IPS-18a (cell line): ENCODE data around the gene HOXA1.

Source experiments
- H3K27ac ChIP-seq: one replicate; pipeline ENCODE4 v1.5.1; 2013; ENCODE audit warnings: low read length
- H3K27me3 ChIP-seq: one replicate; pipeline ENCODE4 v1.6.1; 2013; ENCODE audit warnings: mild to moderate bottlenecking, low read length; ENCODE audit not compliant: control insufficient read depth, insufficient read depth
- H3K36me3 ChIP-seq: one replicate; pipeline ENCODE4 v1.6.1; 2013; ENCODE audit warnings: low read depth, low read length; ENCODE audit not compliant: control insufficient read depth
- H3K4me1 ChIP-seq: one replicate; pipeline ENCODE4 v1.6.1; 2013; ENCODE audit warnings: low read depth, low read length; ENCODE audit not compliant: control insufficient read depth
- H3K4me3 ChIP-seq: one replicate; pipeline ENCODE4 v1.5.1; 2013; ENCODE audit warnings: low read length
- H3K9ac ChIP-seq: one replicate; pipeline ENCODE4 v1.6.1; 2013; ENCODE audit warnings: mild to moderate bottlenecking, low read length, moderate library complexity
- H3K9me3 ChIP-seq: one replicate; pipeline ENCODE4 v1.6.1; 2013; ENCODE audit warnings: low read depth, low read length; ENCODE audit not compliant: control insufficient read depth

HOXA1 gene

DNA sequence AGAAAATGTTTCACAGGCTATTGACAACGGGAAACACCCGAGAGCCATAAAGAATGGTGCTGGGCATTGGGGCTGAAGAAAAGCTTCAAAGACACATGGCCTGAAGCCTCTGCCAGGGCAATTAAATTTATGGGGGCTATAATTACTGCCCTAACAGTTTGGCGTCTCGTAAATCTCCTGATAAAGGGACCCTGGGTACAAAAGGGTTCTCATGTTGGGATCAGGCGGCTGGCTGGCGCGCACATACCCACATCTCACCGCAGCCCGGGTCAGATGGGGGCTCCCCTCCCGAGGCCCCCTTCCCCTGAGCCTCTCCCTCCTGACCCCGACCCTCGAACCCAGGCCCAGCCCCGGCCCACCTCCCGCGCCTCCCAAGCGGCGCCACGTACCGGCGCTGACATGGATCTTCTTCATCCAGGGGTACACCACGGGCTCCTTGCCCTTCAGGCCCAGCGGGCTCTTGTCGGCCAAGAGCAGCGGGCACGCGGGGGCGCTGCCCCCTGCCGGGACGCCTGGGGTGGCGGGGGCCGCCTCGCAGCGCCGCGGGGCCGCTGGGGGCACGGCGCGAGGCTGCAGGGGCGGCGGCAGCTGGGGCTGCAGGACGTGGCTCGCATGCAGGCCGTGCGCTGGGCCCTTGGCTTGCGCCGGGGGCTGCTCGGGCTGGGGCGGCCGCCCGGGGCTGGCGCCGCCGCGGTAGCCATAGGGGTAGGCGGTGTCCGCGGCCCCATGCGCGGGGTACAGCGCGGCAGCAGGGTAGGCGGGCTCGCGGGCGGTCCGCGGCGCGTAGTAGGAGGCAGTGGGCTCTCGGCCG is 34.1 kb upstream of the HOXA1 start:
- Histone ChIP-seq H3K27ac (no peak overlapping the region), H3K27me3 (peaks cover 100% of the 10 kb centered on the region), H3K4me3 (no peak overlapping the region), H3K36me3 (no peaks in the 10 kb centered on the region), H3K9me3 (no peaks in the 10 kb centered on the region), H3K4me1 (peaks cover 5% of the 10 kb centered on the region), H3K9ac (no peak overlapping the region)

DNA sequence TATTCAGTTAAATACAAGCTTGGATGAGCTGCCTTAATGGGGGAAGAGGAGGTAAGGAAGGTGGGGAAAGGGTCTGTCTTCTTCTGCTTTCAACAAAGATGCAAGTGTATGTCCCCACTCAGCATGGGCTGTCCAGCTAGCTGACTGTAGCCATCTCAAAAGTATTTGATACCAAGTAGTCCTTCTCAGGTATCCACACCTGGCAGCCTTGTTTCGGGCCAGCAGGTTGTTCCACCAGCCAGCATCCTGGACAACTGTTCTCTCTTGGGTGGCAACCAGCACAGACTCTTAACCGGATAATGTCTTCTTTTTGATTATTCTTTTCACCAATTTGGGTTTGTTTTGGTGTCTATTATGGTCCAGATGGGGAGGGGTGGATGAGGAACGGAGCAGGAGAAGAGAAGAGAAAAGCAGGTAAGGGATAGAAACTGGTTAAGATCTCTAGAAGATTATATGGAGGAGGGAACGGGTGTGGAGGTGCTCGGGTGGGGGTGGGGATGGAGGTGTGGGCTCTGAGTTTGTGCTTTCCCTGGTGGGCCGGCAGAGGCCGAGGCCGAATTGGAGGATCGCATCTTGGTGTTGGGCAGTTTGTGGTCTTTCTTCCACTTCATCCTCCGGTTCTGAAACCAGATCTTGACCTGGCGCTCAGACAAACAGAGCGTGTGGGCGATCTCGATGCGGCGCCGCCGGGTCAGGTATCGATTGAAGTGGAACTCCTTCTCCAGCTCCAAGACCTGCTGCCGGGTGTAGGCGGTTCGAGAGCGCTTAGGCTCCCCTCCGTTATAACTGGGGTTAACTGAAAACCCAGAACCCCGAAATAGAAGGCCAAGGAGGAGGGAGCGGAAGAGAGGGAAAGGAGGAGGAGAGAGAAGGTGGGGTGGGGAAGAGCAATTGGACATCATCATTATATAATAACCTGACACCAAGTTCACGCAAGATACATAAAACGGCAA is 33.3 kb upstream of the HOXA1 start:
- Histone ChIP-seq H3K36me3 (no peaks in the 10 kb centered on the region), H3K9ac (no peak overlapping the region), H3K4me3 (no peak overlapping the region), H3K4me1 (peaks cover 5% of the 10 kb centered on the region), H3K9me3 (no peaks in the 10 kb centered on the region), H3K27ac (no peak overlapping the region), H3K27me3 (peaks cover 100% of the 10 kb centered on the region)

DNA sequence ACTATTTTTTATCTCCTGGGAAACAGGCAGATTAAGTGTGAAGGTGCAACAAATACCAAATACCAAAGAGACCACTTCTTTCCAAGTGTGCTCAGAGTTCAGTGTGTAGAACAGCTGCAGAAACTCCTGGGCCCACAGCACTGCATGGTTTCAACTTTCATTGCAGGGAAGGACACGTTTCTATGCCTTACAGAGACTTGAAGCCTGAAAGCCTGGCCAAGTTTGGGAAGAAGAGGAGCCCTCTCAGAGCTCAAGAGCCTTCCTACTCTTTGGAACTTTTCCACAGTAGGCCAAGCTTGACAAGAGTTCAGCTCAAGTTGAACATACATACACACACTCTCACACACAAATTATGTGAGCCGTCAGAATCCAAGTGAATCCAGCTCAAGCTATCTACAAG is 32.2 kb upstream of the HOXA1 start:
- Histone ChIP-seq H3K27ac (no peak overlapping the region), H3K4me3 (no peak overlapping the region), H3K36me3 (no peaks in the 10 kb centered on the region), H3K9ac (no peak overlapping the region), H3K9me3 (no peaks in the 10 kb centered on the region), H3K27me3 (peaks cover 100% of the 10 kb centered on the region), H3K4me1 (peaks cover 5% of the 10 kb centered on the region)

DNA sequence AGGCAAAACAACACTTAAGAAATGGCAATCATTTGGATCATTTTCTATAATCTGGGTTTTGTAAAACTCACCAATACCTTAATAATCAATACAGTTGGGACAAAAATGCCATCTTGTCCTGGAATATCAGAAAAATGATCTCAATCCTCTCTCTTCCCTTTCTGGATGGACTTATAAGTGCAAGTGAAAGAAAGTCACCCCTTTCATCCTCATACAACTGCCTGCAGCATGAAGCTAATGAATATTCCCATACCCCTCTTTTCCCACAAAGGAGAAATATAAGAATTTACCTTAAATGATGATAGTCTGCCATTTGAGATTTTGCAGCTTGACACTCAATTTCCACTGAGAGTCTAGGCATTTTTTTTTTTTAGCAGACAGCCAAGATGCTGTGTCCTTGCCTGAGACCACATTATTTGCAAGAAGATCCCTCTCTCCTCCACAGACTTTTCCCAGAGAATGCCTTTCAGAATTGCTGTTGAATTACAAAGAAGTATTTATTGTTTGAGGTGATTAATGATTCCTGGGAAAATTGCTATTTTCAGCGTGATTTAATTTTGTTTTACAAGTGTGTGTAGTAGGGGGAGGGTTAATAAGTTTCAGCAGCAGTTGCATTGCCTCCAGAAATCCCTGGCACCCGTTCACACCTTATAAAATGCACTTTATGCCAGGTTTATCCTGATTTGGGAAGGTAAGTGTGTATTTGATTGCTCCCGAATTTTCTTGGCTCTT is 31.0 kb upstream of the HOXA1 start:
- H3K9ac ChIP-seq: no peak overlapping the region
- H3K4me1 ChIP-seq: peaks cover 5% of the 10 kb centered on the region
- peaks cover 100% of the 10 kb centered on the region for H3K27me3 ChIP-seq

DNA sequence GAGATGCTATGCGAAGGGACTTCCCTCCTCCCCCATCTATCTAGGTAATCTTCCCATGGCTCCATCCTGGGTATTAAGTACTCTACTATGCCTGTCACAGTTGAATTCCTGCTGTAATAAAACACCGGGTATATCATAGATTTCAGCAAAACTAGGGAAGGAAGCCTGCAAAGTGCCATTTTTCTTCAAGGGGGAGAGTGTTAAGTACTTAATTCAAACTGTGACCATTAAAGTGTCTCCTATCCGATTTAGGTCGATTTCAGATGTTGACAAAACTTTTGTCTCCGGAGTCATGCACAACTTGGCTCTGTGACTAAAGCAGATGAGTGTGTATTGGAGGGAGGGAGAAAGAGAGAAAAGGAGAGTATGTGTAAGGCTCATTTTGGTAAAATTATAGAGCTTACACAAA is 30.2 kb upstream of the HOXA1 start:
- H3K36me3 ChIP-seq: no peaks in the 10 kb centered on the region
- no peaks in the 10 kb centered on the region for H3K4me1 ChIP-seq
- no peak overlapping the region for H3K4me3 ChIP-seq
- H3K27me3 ChIP-seq: peaks cover 100% of the 10 kb centered on the region
- H3K9ac ChIP-seq: no peak overlapping the region
- H3K27ac ChIP-seq: no peak overlapping the region
- H3K9me3 ChIP-seq: no peaks in the 10 kb centered on the region

More for the DNA sequence above, 31.0 kb upstream of the HOXA1 start:
- H3K4me3 ChIP-seq: no peak overlapping the region
- no peaks in the 10 kb centered on the region for H3K36me3 ChIP-seq
- no peak overlapping the region for H3K27ac ChIP-seq
- no peaks in the 10 kb centered on the region for H3K9me3 ChIP-seq

DNA sequence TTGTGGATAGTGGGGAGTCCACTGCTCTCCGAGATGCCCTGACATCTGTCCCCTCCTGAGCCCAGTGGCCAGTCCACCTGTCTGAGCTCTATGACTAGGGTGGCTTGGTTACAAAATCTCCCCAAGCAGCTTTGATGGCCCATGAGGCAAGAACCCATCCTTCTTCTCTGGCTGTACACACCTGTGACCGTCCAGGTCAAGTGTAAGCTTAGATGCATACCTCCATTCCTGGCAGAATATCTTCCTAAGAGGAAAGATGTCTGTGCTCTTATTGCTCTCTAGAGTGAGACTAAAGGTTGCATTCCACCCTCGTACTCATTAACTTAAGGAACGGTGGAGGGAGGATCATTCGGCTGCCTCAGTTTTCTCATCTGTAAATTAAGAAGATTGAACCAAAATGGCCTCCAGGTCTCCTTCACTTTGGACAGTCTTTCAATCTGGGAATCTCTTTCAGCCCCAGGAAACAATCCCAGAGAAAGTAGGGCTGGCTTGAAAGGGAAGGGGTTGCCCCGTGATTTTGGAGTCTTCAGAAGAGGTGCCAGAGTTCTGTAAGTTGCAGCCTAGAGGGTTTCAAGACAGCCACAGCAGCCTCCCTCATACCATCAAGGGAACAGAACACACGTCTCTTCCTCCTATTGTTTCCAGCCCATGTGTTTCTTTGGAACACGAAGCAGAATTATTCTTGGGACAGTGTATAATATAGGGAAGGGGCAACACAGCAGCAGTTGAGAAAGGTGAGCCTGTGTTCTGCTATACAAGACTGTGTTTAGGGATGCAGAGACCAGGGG is 29.3 kb upstream of the HOXA1 start:
- no peaks in the 10 kb centered on the region for H3K36me3 ChIP-seq
- no peak overlapping the region for H3K9ac ChIP-seq
- H3K4me3 ChIP-seq: no peak overlapping the region
- H3K4me1 ChIP-seq: no peaks in the 10 kb centered on the region
- peaks cover 100% of the 10 kb centered on the region for H3K27me3 ChIP-seq
- H3K27ac ChIP-seq: no peak overlapping the region
- H3K9me3 ChIP-seq: no peaks in the 10 kb centered on the region

DNA sequence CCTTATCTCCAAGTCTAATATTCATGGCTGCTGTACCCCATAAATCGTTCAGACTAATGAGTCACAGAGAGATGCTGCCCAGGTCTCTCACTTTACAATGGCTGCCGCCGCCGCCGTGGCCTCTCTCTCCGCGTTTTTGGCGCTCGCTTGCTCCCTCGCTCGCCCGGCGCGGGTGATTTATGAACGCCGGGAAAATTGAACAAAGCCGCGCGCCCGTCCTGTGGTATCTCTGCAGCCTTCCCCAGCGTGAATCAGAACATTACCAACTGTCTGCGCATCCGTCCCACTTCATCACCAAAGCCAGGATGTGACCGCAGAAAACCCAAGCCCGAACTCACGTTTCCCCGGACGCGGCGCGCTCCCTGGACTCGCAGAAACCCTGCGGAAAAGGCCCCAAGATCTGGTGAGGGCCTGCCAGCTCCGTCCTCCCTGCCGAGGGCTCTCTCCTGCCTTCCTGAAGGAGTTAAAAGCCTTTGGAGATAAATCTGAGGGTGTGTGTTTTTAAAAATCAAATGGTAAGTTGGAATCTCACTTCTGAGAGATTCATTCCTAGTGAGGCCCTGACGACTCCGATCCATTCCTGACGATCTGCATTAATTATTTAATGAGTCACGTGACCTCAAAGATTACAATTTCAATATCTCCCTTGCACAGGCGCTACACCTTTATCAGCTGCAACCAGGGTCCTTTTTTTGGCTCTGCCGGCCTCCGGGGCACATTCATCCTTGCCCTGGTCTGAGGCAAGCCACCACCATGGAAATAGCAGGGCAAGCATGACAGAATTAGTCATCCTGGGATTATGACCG is 28.5 kb upstream of the HOXA1 start:
- Histone ChIP-seq H3K4me3 (no peak overlapping the region), H3K27me3 (peaks cover 100% of the 10 kb centered on the region)

DNA sequence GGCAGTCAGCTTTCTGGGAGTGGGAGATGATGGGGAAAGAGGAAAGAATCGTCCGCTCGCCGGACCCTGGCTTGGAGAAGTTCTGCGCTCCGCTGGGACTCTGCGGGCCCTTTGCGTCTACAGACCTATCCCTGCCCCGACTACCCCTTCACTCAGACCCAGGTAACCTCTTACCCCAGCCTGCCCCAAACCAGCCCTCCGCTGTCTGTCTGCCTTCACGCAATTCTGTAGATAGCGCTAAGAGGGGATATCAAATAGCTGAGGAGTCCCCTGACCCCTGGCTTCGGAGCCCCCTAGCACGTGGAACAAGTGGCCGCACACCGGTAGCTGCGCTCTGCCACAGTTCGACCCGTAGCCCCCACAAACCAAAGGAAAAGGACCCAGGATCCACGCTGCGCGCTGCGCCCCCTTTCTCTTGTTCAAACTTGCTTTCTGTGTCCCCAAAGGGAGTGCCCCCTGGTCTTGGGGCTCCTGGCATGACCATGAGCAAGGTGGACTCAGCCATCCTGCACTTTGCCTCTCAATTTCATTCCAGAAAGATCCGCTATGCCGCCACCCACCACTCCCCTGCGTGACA is 27.8 kb upstream of the HOXA1 start:
- H3K27ac ChIP-seq: no peak overlapping the region
- no peaks in the 10 kb centered on the region for H3K36me3 ChIP-seq
- H3K9me3 ChIP-seq: peaks cover 4% of the 10 kb centered on the region
- H3K27me3 ChIP-seq: peaks cover 100% of the 10 kb centered on the region
- H3K9ac ChIP-seq: no peak overlapping the region
- H3K4me1 ChIP-seq: no peaks in the 10 kb centered on the region
- no peak overlapping the region for H3K4me3 ChIP-seq

More for the DNA sequence above, 28.5 kb upstream of the HOXA1 start:
- H3K36me3 ChIP-seq: no peaks in the 10 kb centered on the region
- H3K9me3 ChIP-seq: peaks cover 4% of the 10 kb centered on the region
- no peak overlapping the region for H3K27ac ChIP-seq
- H3K9ac ChIP-seq: no peak overlapping the region
- H3K4me1 ChIP-seq: no peaks in the 10 kb centered on the region

DNA sequence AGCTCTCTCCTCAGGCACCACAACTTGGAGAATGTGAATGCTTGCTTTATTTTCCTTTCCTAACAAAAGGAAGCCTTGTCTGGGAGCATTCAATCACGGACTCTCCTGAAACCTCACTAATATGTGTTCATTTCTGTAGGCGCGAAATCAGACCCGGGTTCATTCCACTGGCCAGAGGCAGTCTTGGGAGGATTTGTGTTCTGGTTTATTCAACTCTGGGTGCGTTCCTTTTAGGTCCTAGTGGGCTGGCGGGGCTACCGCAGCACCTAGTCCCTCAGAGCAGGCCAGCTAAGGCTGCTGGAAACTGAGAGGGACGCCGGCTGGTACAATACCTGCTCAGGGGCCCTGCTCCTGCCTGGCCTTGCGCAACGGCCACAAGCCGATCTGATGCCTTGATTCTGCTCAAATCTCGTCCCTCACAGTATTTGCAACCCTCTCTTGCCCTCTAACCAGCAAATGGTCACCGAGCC is 27.2 kb upstream of the HOXA1 start:
- no peak overlapping the region for H3K9ac ChIP-seq
- H3K4me3 ChIP-seq: no peak overlapping the region
- H3K36me3 ChIP-seq: no peaks in the 10 kb centered on the region
- peaks cover 4% of the 10 kb centered on the region for H3K9me3 ChIP-seq
- H3K27ac ChIP-seq: no peak overlapping the region
- peaks cover 100% of the 10 kb centered on the region for H3K27me3 ChIP-seq
- H3K4me1 ChIP-seq: no peaks in the 10 kb centered on the region
